ENCODE data around the gene ADRA2B.

The ADRA2B gene

DNA sequence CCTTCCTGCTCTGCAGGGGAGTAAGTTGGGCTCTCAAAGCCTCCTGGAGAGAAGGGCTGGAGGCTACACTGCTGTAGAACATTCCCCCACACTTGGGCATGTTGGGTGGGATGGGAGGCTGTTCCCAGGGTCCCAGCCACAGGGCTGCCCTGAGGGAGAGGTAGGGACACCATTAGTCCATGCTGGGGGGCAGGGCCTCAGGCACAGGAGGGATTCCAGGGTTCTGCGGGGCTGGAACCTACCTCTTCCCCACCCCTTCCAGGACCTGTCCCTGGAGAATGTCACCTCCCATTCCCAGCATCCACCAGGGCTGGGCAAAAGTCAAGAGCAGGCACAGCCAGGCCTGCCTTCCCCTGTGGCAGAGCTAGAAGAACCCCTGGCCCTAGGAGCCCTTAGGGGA lies 6.9 kb upstream of the ADRA2B start:
- DNase-seq (ENCODE audit: insufficient read length, low spot score) (no peak), FAIRE-seq (no peak)
- no peak for TF ChIP-seq POLR2A (IDR thresholded peaks at IDR 0.05; ENCODE audit: low read depth, low read length)

GRCh38 chr2:96122391-96122790 lies 6.0 kb upstream of the ADRA2B start:
- TF ChIP-seq POLR2A (IDR thresholded peaks at IDR 0.05; ENCODE audit: low read depth, low read length) = no peak
- DNase-seq (ENCODE audit: insufficient read length, low spot score) = no peak
- no peak for FAIRE-seq

DNA sequence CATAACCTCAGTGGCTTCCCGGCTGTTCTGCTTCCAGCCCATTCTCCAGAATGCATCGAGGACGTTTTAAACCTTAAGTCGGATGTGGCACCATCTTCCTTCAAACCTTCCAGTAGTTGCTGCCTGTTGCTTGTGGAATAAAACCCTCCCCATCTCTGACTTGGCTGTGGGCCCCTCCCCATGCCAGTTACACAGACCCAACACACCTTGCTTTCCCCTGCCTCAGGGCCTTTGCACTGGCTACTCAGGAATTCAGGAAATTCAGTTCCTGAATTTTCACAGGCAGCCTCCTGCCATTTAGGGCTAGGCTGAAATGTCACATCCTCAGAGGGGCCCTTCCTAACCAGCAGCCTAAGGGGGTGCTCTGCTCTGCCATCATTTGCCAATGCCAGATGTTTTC lies 5.0 kb upstream of the ADRA2B start:
- DNase-seq (ENCODE audit: insufficient read length, low spot score) (no peak), FAIRE-seq (no peak)

GRCh38 chr2:96120991-96121390 lies 4.6 kb upstream of the ADRA2B start:
- FAIRE-seq (no peak), DNase-seq (ENCODE audit: insufficient read length, low spot score) (no peak)
- no peak for TF ChIP-seq POLR2A (IDR thresholded peaks at IDR 0.05; ENCODE audit: low read depth, low read length)

More for the DNA sequence above, 5.0 kb upstream of the ADRA2B start:
- no peak for TF ChIP-seq POLR2A (IDR thresholded peaks at IDR 0.05; ENCODE audit: low read depth, low read length)

- TF ChIP-seq POLR2A (IDR thresholded peaks at IDR 0.05; ENCODE audit: low read depth, low read length) = no peak
- no peak for FAIRE-seq
- no peak for DNase-seq (ENCODE audit: insufficient read length, low spot score)
Observed at GRCh38 chr2:96120091-96120720, 3.8 kb upstream of the ADRA2B start.

GRCh38 chr2:96119389-96119751 lies 3.0 kb upstream of the ADRA2B start:
- no peak for FAIRE-seq
- DNase-seq (ENCODE audit: insufficient read length, low spot score) = no peak
- TF ChIP-seq POLR2A (IDR thresholded peaks at IDR 0.05; ENCODE audit: low read depth, low read length) = no peak

GRCh38 chr2:96118698-96119388 lies 2.5 kb upstream of the ADRA2B start:
- DNase-seq (ENCODE audit: insufficient read length, low spot score) (no peak), FAIRE-seq (no peak)
- TF ChIP-seq POLR2A (IDR thresholded peaks at IDR 0.05; ENCODE audit: low read depth, low read length) = no peak

DNA sequence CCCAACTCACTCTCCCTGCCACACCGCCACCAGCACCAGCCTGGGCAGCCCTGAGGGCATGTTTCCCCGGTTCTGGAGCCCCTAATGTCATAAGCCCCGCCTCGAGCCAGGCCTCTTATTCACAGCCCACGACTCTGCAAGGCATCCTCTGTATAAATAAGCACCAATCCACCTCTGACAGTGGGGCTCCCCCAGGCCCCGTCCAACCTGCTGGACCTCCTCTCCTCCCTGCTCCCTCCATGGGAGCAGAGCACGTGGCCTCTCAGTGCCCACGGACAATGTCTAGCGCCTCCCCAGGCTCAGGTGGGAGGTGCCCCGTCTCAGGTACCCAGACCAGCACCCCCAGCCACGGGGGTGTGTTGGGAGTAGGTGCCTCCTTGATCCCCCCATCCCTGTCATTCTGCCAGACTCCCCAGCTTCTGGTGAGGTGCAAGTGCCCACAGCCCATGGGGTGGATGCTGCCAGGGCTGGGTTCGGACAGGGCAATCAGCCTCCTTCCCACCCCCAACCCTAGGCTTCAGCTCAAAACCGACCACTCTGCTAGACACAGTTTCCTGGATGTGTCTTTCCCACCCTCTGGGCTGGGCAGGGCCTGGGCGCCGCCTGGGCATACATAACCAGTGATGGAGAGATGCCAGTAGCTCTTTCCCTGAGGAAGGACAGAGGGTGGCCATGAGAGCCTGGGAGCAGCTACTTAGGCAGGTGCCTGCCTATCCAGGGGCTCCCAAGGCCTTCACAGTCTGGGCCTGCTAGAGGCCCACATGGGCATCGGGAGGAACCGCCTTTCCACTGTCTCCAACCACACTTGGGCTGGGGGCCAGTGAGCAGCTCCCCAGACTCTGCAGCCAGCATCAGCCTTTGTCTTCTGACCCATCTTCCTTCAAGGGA lies 1.6 kb upstream of the ADRA2B start:
- DNase-seq (ENCODE audit: insufficient read length, low spot score) (no peak), FAIRE-seq (no peak)
- TF ChIP-seq POLR2A (IDR thresholded peaks at IDR 0.05; ENCODE audit: low read depth, low read length) = no peak

DNA sequence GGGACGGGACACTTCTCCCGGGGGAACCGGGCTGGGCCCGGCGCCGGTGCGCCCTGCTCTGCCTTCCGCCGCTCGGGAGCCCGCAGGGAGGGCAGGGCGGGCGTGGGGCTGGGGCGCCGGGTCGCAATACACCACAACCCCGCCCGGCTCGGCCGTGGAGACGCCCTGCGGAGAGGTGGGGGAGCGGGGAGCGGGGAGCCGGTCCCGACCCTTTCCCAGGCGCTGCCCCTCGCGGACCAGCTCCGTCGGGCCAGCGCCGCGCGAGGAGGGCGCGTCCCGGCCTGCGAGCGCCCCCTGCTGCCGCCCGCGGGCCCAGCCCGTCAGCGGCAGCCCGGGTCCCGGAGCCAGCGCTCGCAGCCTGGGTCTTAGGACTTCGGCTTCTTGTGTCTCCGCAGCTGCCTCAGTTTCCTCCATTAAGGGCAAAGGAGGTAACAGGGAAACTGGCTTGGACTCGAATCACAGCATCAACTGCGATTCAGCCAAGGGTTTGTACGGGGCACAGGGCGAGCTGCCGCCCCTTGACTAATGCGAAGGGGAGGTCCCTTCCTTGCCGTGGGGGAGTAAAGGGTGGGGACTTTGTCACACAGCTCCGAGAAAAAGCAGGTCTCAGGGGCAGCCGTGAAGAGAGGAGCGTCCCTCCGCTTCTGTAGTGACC lies 635 bp upstream of the ADRA2B start:
- FAIRE-seq = no peak
- TF ChIP-seq POLR2A (IDR thresholded peaks at IDR 0.05; ENCODE audit: low read depth, low read length) = no peak
- no peak for DNase-seq (ENCODE audit: insufficient read length, low spot score)

DNA sequence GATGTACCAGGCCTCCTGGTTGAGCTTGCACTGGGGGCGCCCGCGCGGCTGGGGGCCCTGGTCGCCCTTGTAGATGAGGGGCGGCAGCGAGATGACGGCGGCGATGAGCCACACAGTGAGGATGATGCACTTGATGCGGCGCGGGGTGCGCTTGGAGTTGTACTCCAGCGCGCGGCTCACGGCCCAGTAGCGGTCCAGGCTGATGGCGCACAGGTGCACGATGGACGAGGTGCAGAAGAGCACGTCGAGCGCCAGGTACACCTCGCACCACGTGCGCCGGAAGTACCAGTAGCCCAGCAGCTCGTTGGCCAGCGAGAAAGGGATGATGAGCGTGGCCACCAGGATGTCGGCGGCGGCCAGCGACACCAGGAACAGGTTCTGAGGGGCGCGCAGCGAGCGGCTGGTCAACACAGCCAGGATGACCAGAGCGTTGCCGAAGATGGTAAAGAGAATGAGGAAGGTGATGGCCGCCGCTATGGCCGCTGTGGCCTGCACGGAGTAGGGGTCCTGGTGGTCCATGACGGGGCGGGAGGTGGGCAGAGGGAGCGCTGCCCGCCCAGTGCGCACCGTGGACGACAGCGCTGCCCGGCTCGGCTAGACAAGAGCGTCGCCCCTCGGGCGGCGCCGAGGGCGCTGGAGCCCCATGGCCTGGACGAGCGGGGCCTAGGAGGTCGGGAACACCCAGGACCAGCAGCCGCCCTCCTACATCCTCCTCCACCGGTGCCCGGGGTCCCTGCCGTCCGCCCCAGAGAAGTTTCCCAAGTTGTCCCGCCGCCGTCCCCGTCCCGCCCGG lies 544 bp downstream of the ADRA2B start:
- no peak for FAIRE-seq
- no peak for TF ChIP-seq POLR2A (IDR thresholded peaks at IDR 0.05; ENCODE audit: low read depth, low read length)
- DNase-seq (ENCODE audit: insufficient read length, low spot score) = no peak

DNA sequence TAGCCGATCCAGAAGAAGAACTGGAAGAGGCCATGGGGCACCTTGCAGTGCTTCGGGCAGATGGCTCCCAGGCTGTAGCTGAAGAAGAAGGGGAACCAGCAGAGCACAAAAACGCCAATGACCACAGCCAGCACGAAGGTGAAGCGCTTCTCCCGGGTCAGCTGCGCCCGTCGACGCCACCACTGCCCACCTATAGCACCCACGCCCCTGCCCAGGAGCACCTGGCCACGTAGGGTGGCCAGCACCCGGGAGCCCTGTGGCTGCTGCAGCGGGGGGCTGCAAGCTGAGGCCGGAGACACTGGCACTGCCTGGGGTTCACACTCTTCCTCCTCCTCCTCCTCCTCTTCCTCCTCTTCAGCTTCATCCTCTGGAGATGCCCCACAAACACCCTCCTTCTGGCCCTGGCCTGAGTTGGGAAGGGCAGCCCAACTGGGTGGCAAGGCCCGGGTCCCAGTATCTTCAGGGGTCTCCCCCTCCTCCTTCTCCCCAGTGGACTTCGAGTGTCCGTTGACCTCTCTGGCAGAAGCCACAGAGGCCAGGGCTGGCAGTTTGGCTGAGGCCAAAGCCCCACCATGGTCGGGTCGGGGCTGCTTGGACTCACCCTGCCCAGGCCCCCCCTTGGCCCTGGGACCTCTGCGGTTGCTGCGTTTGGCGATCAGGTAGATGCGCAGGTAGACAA lies 1.3 kb downstream of the ADRA2B start:
- FAIRE-seq (no peak), DNase-seq (ENCODE audit: insufficient read length, low spot score) (no peak)
- TF ChIP-seq POLR2A (IDR thresholded peaks at IDR 0.05; ENCODE audit: low read depth, low read length) = no peak

GRCh38 chr2:96114546-96114902 lies 1.8 kb downstream of the ADRA2B start:
- no peak for FAIRE-seq
- no peak for TF ChIP-seq POLR2A (IDR thresholded peaks at IDR 0.05; ENCODE audit: low read depth, low read length)
- no peak for DNase-seq (ENCODE audit: insufficient read length, low spot score)

- DNase-seq (ENCODE audit: insufficient read length, low spot score) = no peak
- no peak for TF ChIP-seq POLR2A (IDR thresholded peaks at IDR 0.05; ENCODE audit: low read depth, low read length)
- FAIRE-seq = no peak
Observed at GRCh38 chr2:96113951-96114350, 2.4 kb downstream of the ADRA2B start.

Measured in H54 (cell line).